Mesothelial cell of epicardium (in vitro differentiated cells): Measurements from ENCODE around the gene KDM3A. TPM values are rescaled to one million over a fixed set of nuclear protein-coding genes. Genes with fewer than 3 reads are reported as not detected.

Source experiments
- DNase-seq, 2 experiments: peaks; one replicate each; pipeline ENCODE4 v3.0.0; 2021; ENCODE audit warnings: low spot score in 2 of 2; ENCODE audit not compliant: unreplicated experiment in 2 of 2
- H3K27ac Mint-ChIP-seq: 2 replicates; pipeline ENCODE4 v1.8.0; 2021; ENCODE audit warnings: mixed read lengths
- H3K27me3 Mint-ChIP-seq: 2 replicates; pipeline ENCODE4 v1.8.0; 2021; ENCODE audit warnings: low read depth, mixed read lengths
- H3K36me3 Mint-ChIP-seq: 2 replicates; pipeline ENCODE4 v1.8.0; 2021; ENCODE audit warnings: mixed read lengths
- H3K4me1 Mint-ChIP-seq: 2 replicates; pipeline ENCODE4 v1.8.0; 2021; ENCODE audit warnings: mixed read lengths
- H3K4me3 Mint-ChIP-seq: 2 replicates; pipeline ENCODE4 v1.8.0; 2021; ENCODE audit warnings: mild to moderate bottlenecking, moderate library complexity, mixed read lengths
- H3K9me3 Mint-ChIP-seq: 2 replicates; pipeline ENCODE4 v1.8.0; 2021; ENCODE audit warnings: mixed read lengths
- total RNA-seq: library from RNA; stranded (reverse); gene quantifications from 3 replicates; pipeline ENCODE4 v1.2.1, GENCODE V29; 2021
- TF ChIP-seq, protein P1 (sequence below): fragments of 200-600 bp; sonication (generic); IDR thresholded peaks from one replicate; pipeline ENCODE4 v1.5.0; 2021; ENCODE audit warnings: antibody characterized with exemption; ENCODE audit not compliant: unreplicated experiment

Gene KDM3A
- total RNA-seq, 1 donor from 2014 or later = 113 TPM

DNA sequence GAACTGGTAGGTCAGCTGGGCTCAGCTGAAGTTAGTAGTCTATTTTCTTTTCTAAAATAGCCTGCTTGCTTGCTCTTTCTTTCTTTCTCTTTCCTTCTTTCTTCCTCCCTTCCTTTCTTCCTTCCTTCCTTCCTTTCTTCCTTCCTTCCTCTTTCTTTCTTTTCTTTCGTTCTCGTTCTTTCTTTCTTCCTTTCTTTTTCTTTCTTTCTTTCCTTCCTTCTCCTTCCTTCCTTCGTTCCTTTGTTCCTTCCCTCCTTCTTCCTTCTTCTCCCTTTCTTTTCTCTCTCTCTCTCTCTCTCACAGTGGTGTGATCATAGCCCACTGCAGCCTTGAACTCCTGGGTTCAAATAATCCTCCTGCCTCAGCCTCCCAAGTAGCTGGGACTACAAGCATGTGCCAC lies 29.2 kb upstream of the KDM3A start:
- peaks cover 18% of the 10 kb centered on the region for H3K4me1 Mint-ChIP-seq
- H3K27me3 Mint-ChIP-seq = peaks cover 20% of the 10 kb centered on the region
- no peak for DNase-seq
- H3K4me3 Mint-ChIP-seq = no peak overlapping the region
- peaks cover 24% of the 10 kb centered on the region for H3K9me3 Mint-ChIP-seq
- no peaks in the 10 kb centered on the region for H3K36me3 Mint-ChIP-seq
- TF ChIP-seq, protein P1, sequence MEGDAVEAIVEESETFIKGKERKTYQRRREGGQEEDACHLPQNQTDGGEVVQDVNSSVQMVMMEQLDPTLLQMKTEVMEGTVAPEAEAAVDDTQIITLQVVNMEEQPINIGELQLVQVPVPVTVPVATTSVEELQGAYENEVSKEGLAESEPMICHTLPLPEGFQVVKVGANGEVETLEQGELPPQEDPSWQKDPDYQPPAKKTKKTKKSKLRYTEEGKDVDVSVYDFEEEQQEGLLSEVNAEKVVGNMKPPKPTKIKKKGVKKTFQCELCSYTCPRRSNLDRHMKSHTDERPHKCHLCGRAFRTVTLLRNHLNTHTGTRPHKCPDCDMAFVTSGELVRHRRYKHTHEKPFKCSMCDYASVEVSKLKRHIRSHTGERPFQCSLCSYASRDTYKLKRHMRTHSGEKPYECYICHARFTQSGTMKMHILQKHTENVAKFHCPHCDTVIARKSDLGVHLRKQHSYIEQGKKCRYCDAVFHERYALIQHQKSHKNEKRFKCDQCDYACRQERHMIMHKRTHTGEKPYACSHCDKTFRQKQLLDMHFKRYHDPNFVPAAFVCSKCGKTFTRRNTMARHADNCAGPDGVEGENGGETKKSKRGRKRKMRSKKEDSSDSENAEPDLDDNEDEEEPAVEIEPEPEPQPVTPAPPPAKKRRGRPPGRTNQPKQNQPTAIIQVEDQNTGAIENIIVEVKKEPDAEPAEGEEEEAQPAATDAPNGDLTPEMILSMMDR = no peak
- no peak overlapping the region for H3K27ac Mint-ChIP-seq

DNA sequence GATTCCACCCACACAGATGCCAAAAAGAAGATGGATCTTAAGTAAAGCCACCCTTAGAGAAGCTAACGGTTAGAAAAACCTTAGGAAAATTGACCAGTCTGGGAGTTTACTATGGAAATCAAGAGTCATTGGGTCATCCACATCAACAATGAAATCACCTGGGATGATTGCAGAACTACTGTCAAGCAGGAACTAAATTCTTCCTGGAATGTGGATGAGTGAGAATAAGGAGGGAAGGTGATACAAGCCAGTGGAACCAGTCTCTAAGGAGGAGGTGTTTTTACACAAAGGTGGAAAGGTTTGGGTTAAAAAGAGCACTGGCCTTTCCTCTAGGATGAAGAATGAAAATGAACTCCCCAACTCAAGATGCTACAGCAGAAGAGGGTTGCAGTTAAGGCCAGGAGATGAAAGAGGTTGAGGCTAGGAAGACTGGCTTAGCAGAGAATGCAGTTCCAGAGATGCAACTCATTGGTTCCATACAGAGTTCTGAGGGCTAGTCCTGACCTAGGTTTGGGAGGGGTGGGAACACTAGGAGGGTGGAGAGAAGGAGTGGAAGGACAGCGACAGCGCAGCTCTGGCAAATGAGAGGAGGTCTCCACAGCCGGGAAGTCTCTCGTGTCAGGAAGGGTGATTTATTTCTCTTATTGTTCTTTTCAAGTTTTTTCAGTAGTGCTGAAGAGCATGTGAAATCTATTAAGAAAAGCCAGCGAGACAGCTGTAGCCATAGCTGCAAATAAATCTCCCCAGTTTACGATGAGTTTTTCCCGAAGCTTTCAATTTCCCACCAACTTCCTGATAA lies 27.7 kb upstream of the KDM3A start:
- H3K27ac Mint-ChIP-seq = peak overlapping the region; percentile 45
- peaks cover 15% of the 10 kb centered on the region for H3K27me3 Mint-ChIP-seq
- H3K4me1 Mint-ChIP-seq = peaks cover 18% of the 10 kb centered on the region
- H3K9me3 Mint-ChIP-seq = peaks cover 24% of the 10 kb centered on the region
- no peak for DNase-seq
- peak overlapping the region; percentile 51 for H3K4me3 Mint-ChIP-seq
- no peaks in the 10 kb centered on the region for H3K36me3 Mint-ChIP-seq
- TF ChIP-seq, protein P1 = no peak

DNA sequence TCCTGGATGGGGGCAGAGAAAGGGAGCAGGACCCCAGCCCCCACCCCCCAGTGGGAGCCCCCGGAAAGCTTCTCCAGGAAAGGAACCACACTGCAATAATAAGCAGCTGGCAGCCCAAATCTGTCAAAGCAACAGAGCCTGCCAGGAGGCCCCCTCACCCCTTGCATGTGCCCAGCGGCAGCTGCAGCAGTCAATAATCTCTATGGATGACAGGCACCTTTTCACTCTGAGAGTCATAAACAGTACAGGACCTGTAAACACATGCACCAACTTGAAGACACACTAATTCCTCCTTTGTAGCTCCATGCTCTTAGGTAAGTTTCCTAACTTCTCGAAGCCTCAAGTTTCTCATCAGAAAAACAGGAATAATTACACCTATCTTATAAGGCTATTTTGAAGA lies 26.2 kb upstream of the KDM3A start:
- TF ChIP-seq, protein P1 = no peak
- DNase-seq = no peak
- Mint-ChIP-seq H3K4me1 (peaks cover 18% of the 10 kb centered on the region), H3K27ac (no peak overlapping the region), H3K36me3 (no peaks in the 10 kb centered on the region), H3K27me3 (peaks cover 11% of the 10 kb centered on the region), H3K9me3 (peaks cover 19% of the 10 kb centered on the region), H3K4me3 (no peak overlapping the region)

DNA sequence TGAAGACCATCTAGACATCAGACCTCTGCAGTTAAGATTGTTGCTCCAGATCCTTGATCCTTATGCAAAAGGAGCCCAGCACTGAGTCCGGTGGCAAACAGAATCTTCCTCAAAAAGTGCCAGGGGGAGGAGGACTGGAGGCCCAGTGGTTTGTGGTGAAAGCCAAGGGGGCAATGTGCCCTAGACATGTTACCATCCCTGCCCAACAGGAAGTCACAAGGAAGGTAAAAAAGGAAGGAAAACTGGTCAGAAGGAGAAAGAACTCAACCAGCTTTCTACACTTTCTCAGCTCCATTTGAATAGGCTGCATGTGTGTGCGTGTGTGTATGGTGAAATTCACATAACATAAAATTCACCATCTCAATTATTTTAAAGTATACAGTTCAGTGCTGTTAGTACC lies 25.0 kb upstream of the KDM3A start:
- H3K4me3 Mint-ChIP-seq = no peak overlapping the region
- H3K36me3 Mint-ChIP-seq = no peaks in the 10 kb centered on the region
- no peak overlapping the region for H3K27ac Mint-ChIP-seq
- TF ChIP-seq, protein P1 = no peak
- peaks cover 13% of the 10 kb centered on the region for H3K9me3 Mint-ChIP-seq
- H3K27me3 Mint-ChIP-seq = peaks cover 18% of the 10 kb centered on the region
- no peak for DNase-seq
- H3K4me1 Mint-ChIP-seq = peaks cover 18% of the 10 kb centered on the region

DNA sequence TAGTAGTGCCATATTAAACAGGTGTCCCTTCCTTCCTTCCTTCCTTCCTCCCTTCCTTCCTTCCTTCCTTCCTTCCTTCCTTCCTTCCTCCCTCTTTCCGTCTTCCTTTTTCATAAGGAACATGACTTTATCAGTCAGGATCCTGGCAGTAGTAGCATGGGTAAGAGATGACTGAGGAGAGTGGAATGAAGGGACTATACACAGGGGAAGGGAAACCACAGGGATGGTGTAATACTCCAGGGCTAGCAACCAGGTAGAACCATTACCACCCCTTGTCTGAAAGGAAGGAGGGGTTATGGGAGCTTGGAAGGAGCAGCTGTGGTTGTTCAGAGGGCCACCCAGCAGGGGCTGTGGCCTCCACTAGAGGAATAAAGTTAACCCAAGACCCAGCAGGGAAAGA lies 23.2 kb upstream of the KDM3A start:
- no peak overlapping the region for H3K27ac Mint-ChIP-seq
- peaks cover 18% of the 10 kb centered on the region for H3K4me1 Mint-ChIP-seq
- TF ChIP-seq, protein P1 = no peak
- H3K4me3 Mint-ChIP-seq = no peak overlapping the region
- H3K36me3 Mint-ChIP-seq = no peaks in the 10 kb centered on the region
- peaks cover 22% of the 10 kb centered on the region for H3K27me3 Mint-ChIP-seq
- DNase-seq = no peak
- H3K9me3 Mint-ChIP-seq = peaks cover 11% of the 10 kb centered on the region
